Skeletal muscle satellite cell (primary cell): Measurements from ENCODE around the gene FLNA.

Experiments
- H3K27me3 ChIP-seq: 2 replicates; pipeline ENCODE4 v1.7.0; 2013; ENCODE audit warnings: low read length; ENCODE audit not compliant: control insufficient read depth, insufficient read depth
- H3K36me3 ChIP-seq: 2 replicates; pipeline ENCODE4 v1.7.0; 2013; ENCODE audit warnings: mild to moderate bottlenecking, control low read depth, low read length; ENCODE audit not compliant: insufficient read depth
- H3K4me1 ChIP-seq: 2 replicates; pipeline ENCODE4 v1.7.0; 2013; ENCODE audit warnings: low read length; ENCODE audit not compliant: control insufficient read depth, insufficient read depth
- H3K4me2 ChIP-seq: 2 replicates; pipeline ENCODE4 v1.7.0; 2013; ENCODE audit warnings: mild to moderate bottlenecking, low read length
- H3K4me3 ChIP-seq: 2 replicates; pipeline ENCODE4 v1.7.0; 2013; ENCODE audit warnings: low read length
- H3K9ac ChIP-seq: 2 replicates; pipeline ENCODE4 v1.7.0; 2013; ENCODE audit warnings: mild to moderate bottlenecking, low read depth, low read length, moderate library complexity
- H3K9me3 ChIP-seq: replicated peaks from 2 replicates; pipeline ENCODE4 v1.7.0; 2013; ENCODE audit warnings: mild to moderate bottlenecking, control low read depth, low read length

The FLNA gene

DNA sequence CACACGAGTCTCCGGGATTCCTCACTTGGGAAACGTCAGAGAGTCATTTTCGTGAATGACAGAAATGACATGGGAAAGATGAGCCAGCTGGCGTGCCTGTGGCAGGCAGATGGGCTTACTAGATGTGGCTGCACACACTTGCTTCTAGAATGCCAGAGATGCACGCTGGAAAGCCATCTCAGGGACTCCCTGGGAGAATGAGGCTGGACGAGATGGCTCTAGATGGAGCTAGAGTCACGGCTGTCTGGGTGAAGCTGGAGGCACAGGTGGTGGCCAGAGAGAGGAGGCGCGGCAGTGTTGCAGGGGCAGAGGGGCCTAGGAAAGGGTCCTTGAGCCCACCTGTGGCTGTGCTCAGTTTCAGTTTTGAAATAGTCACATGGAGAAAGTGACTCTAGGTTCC lies 52.8 kb downstream of the FLNA start:
- Histone ChIP-seq H3K9ac (no peak overlapping the region), H3K4me1 (no peaks in the 10 kb centered on the region), H3K36me3 (no peaks in the 10 kb centered on the region), H3K9me3 (no peaks in the 10 kb centered on the region), H3K27me3 (peaks cover 42% of the 10 kb centered on the region), H3K4me3 (no peak overlapping the region), H3K4me2 (no peak overlapping the region)

GRCh38 chrX:154321152-154321551 lies 53.3 kb downstream of the FLNA start:
- H3K4me2 ChIP-seq = no peak overlapping the region
- no peak overlapping the region for H3K4me3 ChIP-seq
- H3K9me3 ChIP-seq = no peaks in the 10 kb centered on the region
- H3K4me1 ChIP-seq = no peaks in the 10 kb centered on the region
- no peak overlapping the region for H3K9ac ChIP-seq
- peaks cover 38% of the 10 kb centered on the region for H3K27me3 ChIP-seq
- no peaks in the 10 kb centered on the region for H3K36me3 ChIP-seq

GRCh38 chrX:154320406-154320805 lies 54.0 kb downstream of the FLNA start:
- Histone ChIP-seq H3K4me1 (no peaks in the 10 kb centered on the region), H3K27me3 (peaks cover 32% of the 10 kb centered on the region), H3K9ac (no peak overlapping the region), H3K4me2 (no peak overlapping the region), H3K4me3 (no peak overlapping the region), H3K36me3 (no peaks in the 10 kb centered on the region), H3K9me3 (no peaks in the 10 kb centered on the region)

GRCh38 chrX:154317391-154317995 lies 56.9 kb downstream of the FLNA start:
- Histone ChIP-seq H3K4me1 (no peaks in the 10 kb centered on the region), H3K36me3 (no peaks in the 10 kb centered on the region), H3K9ac (no peak overlapping the region), H3K27me3 (peaks cover 17% of the 10 kb centered on the region), H3K4me3 (no peak overlapping the region), H3K9me3 (no peaks in the 10 kb centered on the region), H3K4me2 (no peak overlapping the region)

DNA sequence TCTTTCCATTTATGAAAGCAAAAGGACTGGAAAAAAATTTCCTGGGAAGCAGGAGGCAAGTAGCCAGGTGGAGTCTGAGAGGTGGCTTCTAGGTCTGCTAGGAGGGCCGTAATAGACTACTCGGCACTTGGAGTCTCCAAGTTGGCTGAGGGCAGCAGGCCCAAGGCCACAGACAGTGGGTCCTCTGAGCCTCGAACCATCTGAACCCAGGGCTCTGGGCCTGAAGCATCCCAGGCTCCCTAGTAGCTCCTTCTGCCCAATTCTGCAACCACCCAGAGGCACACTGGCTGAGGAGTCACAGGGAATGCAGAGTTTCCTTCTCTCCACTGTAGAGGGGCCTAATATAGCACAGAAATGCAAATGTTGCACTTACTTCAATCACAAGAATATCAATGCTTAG lies 59.0 kb downstream of the FLNA start:
- H3K4me1 ChIP-seq = no peaks in the 10 kb centered on the region
- H3K36me3 ChIP-seq = no peaks in the 10 kb centered on the region
- H3K9me3 ChIP-seq = no peaks in the 10 kb centered on the region
- no peak overlapping the region for H3K9ac ChIP-seq
- peaks cover 12% of the 10 kb centered on the region for H3K27me3 ChIP-seq
- no peak overlapping the region for H3K4me3 ChIP-seq
- H3K4me2 ChIP-seq = no peak overlapping the region

GRCh38 chrX:154313147-154313546 lies 61.3 kb downstream of the FLNA start:
- Histone ChIP-seq H3K36me3 (no peaks in the 10 kb centered on the region), H3K9ac (no peak overlapping the region), H3K27me3 (peaks cover 3% of the 10 kb centered on the region), H3K9me3 (no peaks in the 10 kb centered on the region), H3K4me3 (no peak overlapping the region), H3K4me2 (no peak overlapping the region), H3K4me1 (no peaks in the 10 kb centered on the region)

DNA sequence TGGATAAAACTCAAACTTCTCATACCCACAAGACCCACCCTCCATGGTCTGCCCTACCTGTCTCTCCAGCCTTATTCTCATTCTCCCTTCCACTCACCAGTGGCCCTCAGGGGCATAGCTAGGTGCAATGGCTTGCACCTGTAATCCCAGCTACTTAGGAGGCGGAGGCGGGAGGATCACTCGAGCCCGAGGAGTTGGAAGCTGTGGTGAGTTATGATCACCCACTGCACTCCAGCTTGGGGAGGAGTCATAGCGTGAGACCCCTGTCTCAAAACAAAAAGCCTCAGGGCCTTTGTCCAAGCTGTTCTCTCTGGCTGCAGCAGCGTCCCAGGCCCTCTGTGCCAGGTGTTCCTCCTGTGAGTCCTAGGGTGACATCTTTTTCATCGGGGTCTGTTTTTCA lies 62.3 kb downstream of the FLNA start:
- Histone ChIP-seq H3K4me2 (no peak overlapping the region), H3K4me3 (no peak overlapping the region), H3K9me3 (no peaks in the 10 kb centered on the region), H3K36me3 (no peaks in the 10 kb centered on the region), H3K27me3 (peaks cover 3% of the 10 kb centered on the region), H3K9ac (no peak overlapping the region), H3K4me1 (no peaks in the 10 kb centered on the region)

DNA sequence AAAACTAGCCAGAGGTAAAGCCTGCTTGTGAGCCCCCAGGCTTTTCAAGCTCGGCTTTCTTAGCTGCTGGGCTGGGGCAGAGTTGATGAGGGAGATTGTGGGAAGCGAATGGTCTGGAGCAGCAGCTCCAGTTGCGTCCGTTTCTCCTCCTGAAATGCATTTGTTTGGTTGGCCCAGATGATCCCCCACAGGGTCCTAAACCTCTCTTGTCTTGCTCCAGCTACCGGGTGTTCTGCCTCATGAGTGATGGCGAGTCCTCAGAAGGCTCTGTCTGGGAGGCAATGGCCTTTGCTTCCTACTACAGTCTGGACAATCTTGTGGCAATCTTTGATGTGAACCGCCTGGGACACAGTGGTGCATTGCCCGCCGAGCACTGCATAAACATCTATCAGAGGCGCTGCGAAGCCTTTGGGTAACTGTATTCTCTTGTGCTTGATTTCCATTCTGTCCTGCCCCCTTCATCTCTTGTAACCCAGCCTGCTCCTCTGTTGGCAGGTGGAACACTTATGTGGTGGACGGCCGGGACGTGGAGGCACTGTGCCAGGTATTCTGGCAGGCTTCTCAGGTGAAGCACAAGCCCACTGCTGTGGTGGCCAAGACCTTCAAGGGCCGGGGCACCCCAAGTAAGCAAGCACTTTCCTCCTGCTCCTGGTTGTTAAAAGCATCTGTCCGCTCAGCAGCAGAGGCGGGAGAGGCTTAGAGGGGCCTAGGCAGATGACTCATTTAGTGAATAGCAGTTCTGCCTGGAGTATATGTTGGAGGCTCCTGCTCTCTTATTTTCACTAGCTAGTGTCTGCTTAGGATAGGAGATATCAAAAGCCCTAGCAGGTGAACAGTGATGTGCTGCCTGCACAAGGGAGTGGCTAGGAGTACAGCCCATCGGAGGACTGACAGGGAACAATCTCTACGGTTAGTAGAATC lies 63.6 kb downstream of the FLNA start:
- Histone ChIP-seq H3K4me2 (no peak overlapping the region), H3K4me3 (no peak overlapping the region), H3K4me1 (no peaks in the 10 kb centered on the region), H3K9me3 (no peaks in the 10 kb centered on the region), H3K36me3 (no peaks in the 10 kb centered on the region), H3K27me3 (peaks cover 3% of the 10 kb centered on the region), H3K9ac (no peak overlapping the region)

DNA sequence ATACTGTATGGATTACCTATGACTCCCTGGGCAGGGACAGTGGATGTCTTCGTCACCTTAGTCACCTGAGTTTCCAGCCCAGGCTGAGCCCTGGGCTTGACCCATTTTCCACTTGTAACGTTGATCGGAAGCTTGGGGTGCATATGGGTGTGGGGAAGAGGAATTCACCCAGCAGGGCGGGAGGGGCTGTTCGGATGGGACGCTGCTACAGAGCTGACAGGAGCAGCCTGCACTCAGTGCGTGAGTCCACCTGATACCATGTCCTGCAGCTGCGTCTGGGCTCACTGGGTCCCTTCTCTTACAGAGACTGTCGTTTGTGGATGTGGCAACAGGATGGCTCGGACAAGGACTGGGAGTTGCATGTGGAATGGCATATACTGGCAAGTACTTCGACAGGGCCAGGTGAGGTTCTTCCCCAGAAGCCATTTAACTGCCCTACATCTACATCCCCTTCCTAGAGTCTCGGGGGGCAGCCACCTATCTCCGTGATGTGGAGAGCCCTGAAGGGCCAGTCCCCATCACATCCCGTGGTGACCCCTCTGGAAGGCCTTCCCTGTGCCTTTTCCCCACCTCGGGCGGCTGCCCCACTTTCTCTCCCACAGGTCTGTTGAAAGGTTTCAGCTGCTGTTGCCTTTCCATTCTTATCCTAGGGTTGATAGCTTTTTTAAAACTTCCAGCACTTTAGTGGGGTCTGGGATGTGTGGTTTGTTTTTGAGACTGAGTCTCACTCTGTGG lies 65.2 kb downstream of the FLNA start:
- no peaks in the 10 kb centered on the region for H3K9me3 ChIP-seq
- H3K4me3 ChIP-seq = no peak overlapping the region
- H3K4me2 ChIP-seq = no peak overlapping the region
- H3K27me3 ChIP-seq = peaks cover 8% of the 10 kb centered on the region
- no peaks in the 10 kb centered on the region for H3K36me3 ChIP-seq
- no peaks in the 10 kb centered on the region for H3K4me1 ChIP-seq
- H3K9ac ChIP-seq = no peak overlapping the region

DNA sequence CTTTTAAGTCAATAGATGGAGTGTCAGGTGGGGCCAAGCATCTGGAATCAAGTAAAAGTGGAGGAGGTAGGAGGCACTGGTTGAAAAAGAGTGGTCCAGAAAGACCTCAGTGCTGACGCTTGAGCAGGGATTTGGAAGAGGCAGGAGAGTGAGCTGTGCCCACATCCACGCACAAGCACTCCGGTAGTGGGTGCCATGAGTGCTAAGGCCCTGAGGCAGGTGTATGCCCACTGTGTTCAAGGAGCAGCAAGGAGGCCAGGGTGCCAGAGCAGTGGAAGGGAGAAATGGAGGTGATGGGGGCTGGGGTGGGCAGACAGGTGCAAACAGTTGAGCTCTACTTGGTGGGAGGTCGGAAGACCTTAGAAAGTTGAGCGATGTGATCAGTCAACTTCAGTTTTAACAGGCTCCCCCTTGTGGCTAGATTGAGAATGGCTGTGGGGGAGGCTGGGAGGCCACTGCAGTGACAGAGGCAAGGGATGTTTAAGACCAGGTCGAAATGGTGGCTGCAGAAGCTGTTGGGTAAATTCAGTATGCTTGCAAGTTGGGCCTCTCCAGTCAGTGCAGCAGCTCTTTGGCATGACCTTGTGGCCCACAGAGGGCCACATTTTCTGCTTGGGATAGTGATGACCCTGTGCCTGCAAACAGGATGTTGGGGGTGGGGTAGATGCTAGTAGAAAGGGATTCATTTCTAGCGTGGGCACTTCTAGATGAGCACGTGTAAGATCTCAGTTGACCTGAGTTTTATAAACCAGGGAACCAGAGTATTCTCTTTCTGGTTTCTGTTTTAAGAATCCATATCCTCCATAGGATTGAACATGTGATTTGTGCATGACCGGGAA lies 66.1 kb downstream of the FLNA start:
- H3K4me2 ChIP-seq = no peak overlapping the region
- H3K4me3 ChIP-seq = no peak overlapping the region
- H3K27me3 ChIP-seq = peaks cover 8% of the 10 kb centered on the region
- H3K36me3 ChIP-seq = no peaks in the 10 kb centered on the region
- no peaks in the 10 kb centered on the region for H3K9me3 ChIP-seq
- no peaks in the 10 kb centered on the region for H3K4me1 ChIP-seq
- H3K9ac ChIP-seq = no peak overlapping the region

DNA sequence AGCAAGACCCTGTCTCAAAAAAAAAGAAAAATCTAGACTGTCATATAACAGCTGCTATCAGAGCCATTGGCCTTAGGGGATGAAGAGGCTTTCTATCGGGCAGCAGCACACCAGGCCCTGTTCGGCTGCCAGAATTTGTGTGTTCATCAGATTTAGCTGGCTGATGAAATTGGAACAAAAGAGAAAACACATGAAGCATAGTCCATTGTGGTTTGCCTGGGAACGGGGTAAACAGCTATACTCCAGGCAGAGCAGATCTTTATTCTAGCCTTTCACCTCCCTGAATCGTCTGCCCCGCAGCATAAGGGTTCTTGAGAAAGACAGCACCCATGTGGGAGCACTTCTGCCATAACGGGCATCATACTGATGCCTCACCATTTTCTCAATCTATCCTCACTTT lies 67.2 kb downstream of the FLNA start:
- Histone ChIP-seq H3K9me3 (no peaks in the 10 kb centered on the region), H3K27me3 (peaks cover 4% of the 10 kb centered on the region), H3K4me3 (no peak overlapping the region), H3K4me2 (no peak overlapping the region), H3K9ac (no peak overlapping the region), H3K36me3 (no peaks in the 10 kb centered on the region), H3K4me1 (no peaks in the 10 kb centered on the region)
